ENCODE data around the gene CHCHD6.

CHCHD6 gene

GRCh38 chr3:126941721-126942270 is 237.8 kb downstream of the CHCHD6 start:
- no peak overlapping the region for H3K4me3 ChIP-seq (ENCODE audit: low read depth, low read length)
- no peak for TF ChIP-seq CTCF (IDR thresholded peaks at IDR 0.05; ENCODE audit: borderline replicate concordance, insufficient read depth, low read depth, low read length)

DNA sequence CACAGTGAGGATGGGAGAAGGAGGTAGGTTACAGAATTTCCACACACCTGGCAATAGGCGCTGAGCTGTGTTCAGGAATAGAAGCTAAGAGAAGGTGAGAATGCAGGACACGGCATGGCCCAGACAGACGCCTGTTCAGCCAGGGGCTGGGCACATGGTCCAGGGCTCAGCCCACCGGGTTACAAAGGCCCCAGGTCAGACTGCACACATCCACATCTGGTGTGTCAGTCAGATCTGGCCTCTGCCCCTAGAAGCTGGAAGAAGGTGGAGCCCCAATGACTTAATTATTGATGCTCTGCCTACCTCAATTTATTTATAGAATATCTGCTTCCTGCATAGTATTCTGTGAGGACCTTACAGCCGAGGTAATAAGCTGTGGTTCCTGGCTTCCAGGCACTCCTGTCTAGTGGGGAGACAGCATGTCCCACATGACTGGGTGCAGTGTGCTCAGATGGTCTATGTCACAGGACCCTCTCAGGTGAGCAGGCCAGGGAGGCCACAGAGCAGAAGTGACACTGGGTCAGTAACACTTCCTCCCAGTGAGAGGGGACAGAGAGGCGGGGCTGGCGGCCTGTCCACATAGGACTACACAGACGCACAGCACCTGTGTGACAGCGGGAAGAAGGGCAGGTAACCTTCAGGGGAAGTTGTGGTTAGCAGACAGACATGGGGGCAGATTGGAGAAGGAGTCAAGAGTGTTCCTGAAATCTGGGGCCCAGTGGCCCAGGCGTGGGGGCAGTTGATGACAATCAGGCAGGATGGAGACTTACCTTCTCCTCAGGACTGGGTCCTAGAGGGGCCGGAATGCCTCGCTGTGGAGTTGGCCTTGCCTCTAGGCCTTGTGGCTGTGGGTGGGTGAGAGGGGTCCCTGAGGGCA is 240.3 kb downstream of the CHCHD6 start:
- no peak for TF ChIP-seq CTCF (IDR thresholded peaks at IDR 0.05; ENCODE audit: borderline replicate concordance, insufficient read depth, low read depth, low read length)
- H3K4me3 ChIP-seq (ENCODE audit: low read depth, low read length) = no peak overlapping the region

DNA sequence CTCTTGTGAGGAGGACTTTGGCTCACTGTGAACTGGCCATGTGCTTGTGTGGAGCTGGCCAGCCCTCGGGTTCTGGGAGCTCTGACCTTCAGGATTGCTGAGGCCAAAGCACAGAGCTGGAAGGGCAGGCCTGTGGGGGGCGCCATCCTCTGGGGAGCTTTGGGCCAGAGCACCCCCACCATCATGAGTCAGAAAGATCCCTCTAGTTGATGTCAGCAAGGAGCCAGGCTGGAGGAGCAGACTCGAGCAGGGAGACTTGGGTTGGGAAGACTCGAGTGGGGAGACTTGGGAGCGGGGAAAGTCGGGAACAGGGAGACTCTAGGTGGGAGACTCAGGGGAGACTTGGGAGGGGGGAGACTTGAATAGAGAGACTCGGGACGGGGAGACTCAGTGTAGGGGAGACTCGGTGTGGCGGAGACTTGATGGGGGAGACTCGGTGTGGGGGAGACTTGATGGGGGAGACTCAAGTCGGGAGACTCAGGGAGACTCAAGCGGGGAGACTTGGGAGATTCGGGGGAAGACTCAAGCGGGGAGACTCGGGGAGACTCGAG is 241.2 kb downstream of the CHCHD6 start:
- H3K4me3 ChIP-seq (ENCODE audit: low read depth, low read length) = no peak overlapping the region
- no peak; the same call in 1 of the 2 replicates for TF ChIP-seq CTCF (IDR thresholded peaks at IDR 0.05; ENCODE audit: borderline replicate concordance, insufficient read depth, low read depth, low read length)

DNA sequence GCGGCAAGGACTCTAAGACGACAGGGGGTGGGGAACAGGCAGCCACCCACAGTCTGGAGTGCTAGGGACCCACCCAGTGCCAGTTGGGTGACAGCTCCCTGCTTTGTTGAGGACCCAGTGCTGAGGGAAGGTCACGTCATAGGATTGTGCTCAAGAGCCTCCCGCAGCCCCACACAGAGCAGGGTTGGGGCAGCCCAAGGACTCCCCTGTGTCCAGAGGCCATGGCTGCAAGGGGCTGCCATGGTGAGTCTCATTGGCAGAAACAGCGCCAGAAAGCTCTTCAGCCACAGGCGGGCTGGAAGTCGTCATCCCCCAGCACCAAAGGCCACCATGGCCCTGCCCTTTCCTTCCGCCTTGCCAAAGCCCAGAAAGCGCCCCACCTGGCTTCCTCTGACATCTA is 241.9 kb downstream of the CHCHD6 start:
- no peak overlapping the region for H3K4me3 ChIP-seq (ENCODE audit: low read depth, low read length)
- TF ChIP-seq CTCF (IDR thresholded peaks at IDR 0.05; ENCODE audit: borderline replicate concordance, insufficient read depth, low read depth, low read length) = no peak

DNA sequence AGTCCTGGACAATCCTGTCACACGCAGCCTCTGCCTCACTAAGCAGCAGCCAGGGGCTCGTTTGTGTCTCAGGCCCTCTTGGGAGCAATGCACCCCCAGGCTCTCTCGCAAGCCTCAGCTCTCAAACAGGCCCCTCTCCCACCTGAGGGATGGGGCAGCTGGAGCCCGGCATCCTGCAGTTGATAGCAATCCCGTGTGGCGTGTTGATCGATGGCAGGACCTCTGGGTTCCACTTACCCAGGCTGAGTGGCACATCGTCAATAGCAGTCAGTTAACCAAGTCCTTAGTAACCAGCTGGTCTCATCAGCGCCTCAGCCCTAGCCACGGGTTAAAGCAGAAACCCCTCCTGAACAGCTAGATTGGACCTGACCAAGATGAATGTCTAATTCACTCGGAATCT is 242.4 kb downstream of the CHCHD6 start:
- TF ChIP-seq CTCF (IDR thresholded peaks at IDR 0.05; ENCODE audit: borderline replicate concordance, insufficient read depth, low read depth, low read length) = no peak
- no peak overlapping the region for H3K4me3 ChIP-seq (ENCODE audit: low read depth, low read length)

- no peak overlapping the region for H3K4me3 ChIP-seq (ENCODE audit: low read depth, low read length)
These were observed 243.4 kb downstream of the CHCHD6 start for GRCh38 chr3:126947429-126947828.

More at GRCh38 chr3:126947429-126947828, 243.4 kb downstream of the CHCHD6 start:
- TF ChIP-seq CTCF (IDR thresholded peaks at IDR 0.05; ENCODE audit: borderline replicate concordance, insufficient read depth, low read depth, low read length) = no peak
